G401.6 (cell line): ENCODE measurements around the gene ASCC3.

ENCODE experiments used
- FAIRE-seq: peaks from 2 replicates; lab custom pipeline; 2012; peaks lifted over from hg19 to GRCh38; lab: Jason Lieb, UNC

The ASCC3 gene

DNA sequence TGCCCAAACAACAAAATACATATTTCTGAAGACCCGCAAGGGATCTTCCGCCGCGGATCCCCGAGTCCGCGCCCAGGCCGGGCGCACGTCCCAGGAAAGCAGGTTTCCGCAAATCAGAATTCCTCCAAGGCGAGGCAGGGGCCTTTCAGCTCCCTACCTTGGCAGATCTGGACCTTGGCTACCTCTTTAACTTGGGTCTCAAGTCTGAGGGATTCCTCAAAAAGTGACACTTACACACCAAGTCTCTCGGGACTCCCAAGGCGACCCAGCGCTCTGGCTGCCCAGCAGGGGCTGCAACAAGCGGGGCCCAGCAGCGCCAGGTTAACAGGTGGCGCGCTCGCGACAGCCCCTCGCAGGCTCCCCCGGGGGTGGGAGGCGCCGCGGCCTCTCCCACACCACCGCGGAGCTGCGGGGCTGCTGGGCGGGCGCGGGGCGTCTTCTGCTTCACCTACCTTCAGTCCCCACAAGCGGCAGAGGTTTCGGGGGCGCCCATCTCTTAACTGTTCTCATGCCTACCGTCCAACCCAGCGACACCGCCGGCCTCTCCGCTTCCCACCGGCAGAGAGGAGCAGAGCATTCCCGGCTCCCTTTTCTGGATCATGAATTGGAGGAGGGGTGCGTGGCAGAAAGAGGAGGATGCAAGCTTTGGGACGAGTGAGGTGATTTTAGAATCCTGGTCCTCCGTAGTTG is 416.8 kb downstream of the ASCC3 start:
- no peak for FAIRE-seq

DNA sequence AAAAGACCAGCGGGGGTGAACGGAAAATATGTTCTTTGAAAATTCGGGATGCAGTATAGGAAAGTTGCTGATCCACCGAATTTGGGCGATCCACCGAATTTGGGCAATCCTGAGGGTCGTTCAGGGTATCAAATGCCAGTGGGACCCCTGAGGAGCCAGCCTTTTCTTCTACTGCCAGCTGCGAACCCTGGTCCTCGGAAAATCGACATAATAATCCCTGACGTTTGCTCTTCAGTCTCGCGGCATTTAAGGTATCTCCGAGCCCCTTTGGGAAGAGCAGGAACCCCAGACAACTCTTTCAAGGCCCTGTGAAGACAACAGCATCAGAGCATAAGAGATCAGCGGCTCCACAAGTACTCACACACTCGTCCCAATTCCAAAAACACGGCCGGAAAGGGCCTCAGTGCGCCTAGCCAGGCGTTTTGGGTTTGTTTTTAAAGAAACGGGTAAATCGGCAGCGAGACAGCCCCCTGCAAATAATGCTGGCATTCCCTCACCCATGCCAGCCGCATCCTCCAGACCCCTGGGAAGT is 417.4 kb downstream of the ASCC3 start:
- FAIRE-seq = no peak

DNA sequence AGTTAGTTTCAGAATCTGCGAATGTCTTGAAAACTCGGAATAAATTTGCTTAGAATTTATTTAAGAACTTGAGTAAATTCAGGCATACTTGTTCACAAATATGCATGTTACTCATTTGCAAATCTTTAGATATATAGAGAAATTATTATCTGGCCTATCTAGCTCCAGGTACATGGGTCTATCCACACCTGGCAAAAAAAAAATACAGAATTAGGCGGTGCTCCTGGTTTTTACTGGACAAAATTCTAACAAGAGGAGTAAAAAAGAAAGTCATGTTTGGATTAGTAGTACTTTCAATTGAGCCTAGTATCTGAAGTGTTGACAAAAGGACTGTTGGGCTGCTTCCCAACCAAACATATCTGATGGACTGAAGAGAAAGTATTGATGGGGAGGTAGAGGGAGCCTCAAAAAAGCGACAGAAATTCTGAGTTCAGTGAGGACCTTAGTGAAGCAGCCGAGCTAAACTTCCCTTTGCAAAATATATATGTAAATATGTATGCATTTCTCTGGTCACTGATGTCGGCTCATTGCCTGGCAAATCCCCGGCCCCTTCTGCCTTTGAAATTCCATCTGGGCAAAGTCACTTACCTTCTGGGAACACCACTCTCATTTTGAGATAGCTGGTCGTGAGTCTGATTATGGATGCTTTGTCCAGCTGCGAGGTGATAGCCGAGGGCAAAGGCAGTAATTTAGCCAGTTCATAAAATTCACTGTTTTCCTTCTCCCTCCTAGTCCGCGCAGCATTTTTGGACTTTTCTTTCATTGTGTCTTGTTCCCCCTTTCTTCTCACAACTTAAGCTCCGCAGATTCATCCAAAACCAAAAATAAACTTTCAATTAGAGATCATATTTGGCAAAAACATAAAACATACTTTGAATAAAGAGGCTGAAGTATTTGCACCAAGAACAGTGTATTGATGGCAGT is 418.2 kb downstream of the ASCC3 start:
- no peak for FAIRE-seq

- FAIRE-seq = no peak
Observed at GRCh38 chr6:100461917-100462705, 419.0 kb downstream of the ASCC3 start.

DNA sequence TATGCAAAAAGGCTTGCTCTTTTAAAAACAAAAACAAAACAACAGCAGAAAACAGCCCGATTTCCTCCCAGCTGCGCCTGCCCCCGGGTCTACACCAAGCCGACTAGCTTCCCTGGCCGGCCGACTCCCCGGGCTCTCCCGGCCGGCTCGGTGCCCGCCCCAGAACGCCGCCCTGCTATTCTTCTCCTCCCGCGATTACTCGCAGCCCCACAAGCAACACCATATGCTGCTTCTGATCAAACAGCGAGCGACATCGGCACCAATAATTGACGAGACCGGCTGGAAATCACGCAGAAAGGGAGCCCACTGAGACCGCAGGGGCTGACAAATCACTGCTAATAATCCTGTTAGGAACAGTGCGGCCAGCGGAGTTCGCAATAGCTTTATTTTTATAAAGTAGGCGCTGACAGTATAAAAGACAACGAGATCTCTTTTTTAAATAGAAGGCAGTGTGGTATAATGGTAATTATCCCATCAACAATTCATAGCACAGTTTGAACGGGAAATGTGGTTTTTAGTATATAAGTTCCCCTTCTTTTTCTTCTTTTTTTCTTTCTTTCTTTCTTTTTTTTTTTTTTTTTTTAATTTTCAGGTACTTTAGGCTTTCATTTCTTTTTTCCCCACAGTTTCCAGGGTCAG is 419.7 kb downstream of the ASCC3 start:
- FAIRE-seq = no peak

- no peak for FAIRE-seq
Observed at GRCh38 chr6:100460650-100461204, 420.4 kb downstream of the ASCC3 start.

GRCh38 chr6:100459592-100460184 is 421.4 kb downstream of the ASCC3 start:
- FAIRE-seq = no peak

- no peak for FAIRE-seq
Observed at GRCh38 chr6:100458841-100459591, 422.1 kb downstream of the ASCC3 start.
